Cardiac fibroblast (primary cell): ENCODE results near the gene PRND.
"Not testable (repeated sequence)": the region's sequence is repeated elsewhere in the genome, so short reads cannot be mapped to it uniquely, and the experiment has no call there.

Source experiments
- DNase-seq, 2 donors: peaks; one replicate each; pipeline versions ENCODE4 v3.0.0 to v3.0.0-alpha.2; 2010; ENCODE audit warnings: low read depth in 2 of 2
- H3K4me3 ChIP-seq, 2 donors: replicated peaks in 1 of 2; 1 replicate in 1 of 2; 2 replicates in 1 of 2; pipeline ENCODE4 v1.5.1; 2011; ENCODE audit warnings: low read depth in 2 of 2, low read length in 2 of 2, mild to moderate bottlenecking in 2 of 2, moderate library complexity in 1 of 2
- TF ChIP-seq, protein P1 (sequence below): IDR thresholded peaks from one replicate; pipeline ENCODE4 v1.5.1; 2011; ENCODE audit warnings: low read depth, mild to moderate bottlenecking, low read length, inconsistent platforms

PRND gene

DNA sequence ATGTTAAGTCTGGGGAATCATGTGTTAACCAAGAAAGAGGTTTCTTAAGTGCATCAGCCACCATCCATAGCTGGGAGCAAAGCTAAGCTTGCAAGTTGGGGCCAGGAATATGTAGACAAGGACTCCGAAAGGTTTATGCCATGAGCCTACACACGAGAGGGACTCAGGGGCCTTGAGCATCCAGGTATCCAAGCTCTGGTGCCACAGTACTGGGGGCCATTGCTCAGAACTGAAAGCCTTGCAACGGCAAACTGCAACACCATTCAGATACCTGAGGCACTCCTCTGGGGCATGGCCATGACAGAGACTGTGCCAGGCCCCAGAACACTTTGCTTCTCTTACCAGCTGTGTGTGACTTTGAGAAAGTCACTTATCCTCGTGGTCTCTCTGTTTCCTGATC is 27.6 kb downstream of the PRND start:
- H3K4me3 ChIP-seq, result no peak overlapping the region
- TF ChIP-seq, protein P1, sequence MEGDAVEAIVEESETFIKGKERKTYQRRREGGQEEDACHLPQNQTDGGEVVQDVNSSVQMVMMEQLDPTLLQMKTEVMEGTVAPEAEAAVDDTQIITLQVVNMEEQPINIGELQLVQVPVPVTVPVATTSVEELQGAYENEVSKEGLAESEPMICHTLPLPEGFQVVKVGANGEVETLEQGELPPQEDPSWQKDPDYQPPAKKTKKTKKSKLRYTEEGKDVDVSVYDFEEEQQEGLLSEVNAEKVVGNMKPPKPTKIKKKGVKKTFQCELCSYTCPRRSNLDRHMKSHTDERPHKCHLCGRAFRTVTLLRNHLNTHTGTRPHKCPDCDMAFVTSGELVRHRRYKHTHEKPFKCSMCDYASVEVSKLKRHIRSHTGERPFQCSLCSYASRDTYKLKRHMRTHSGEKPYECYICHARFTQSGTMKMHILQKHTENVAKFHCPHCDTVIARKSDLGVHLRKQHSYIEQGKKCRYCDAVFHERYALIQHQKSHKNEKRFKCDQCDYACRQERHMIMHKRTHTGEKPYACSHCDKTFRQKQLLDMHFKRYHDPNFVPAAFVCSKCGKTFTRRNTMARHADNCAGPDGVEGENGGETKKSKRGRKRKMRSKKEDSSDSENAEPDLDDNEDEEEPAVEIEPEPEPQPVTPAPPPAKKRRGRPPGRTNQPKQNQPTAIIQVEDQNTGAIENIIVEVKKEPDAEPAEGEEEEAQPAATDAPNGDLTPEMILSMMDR, result no peak
- no peak for DNase-seq

DNA sequence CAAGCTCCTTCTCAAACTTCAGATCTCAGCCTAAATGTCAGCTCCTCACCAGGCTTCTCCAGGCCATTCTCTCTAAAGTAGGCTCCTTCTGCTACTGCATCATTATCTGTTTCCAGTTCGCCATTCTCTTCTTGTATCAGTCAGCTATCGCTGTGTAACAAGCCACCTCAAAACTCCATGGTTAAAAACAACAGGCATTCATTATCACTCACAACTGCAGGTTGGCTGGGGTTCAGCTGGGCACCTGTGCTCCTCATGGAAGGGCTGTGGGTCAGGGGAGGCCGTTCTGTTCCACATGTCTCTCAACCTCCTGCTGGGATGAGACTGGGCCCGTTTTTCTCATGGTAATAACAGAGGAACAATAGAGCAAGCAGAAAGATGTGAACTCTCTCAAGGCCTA is 28.7 kb downstream of the PRND start:
- no peak overlapping the region for H3K4me3 ChIP-seq
- TF ChIP-seq, protein P1, result no peak
- DNase-seq, result no peak

- not testable (repeated sequence) for DNase-seq
These were observed 37.6 kb downstream of the PRND start for GRCh38 chr20:4759100-4759884.

DNA sequence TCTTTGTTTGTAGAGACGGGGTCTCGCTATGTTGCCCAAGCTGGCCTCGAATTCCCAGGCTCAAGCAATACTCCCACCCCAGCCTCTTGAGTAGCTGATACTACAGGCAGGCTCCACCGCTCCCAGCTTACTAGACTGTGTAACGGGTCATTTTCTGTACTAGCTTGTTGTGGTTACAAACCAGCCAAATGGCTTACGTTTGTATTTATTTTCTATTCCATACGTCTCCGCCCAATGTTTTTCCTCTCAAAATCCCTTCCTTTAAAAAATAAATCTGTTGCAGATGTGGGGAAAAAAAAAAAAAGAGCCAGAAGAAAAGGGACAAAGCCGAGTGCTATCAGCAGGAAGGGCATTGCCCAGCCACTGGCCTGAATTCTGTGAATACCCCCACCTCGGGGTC is 41.6 kb downstream of the PRND start:
- H3K4me3 ChIP-seq, result no peak overlapping the region
- DNase-seq, result no peak
- TF ChIP-seq, protein P1, result no peak

More at GRCh38 chr20:4759100-4759884, 37.6 kb downstream of the PRND start:
- H3K4me3 ChIP-seq, result not testable (repeated sequence)

- H3K4me3 ChIP-seq, result no peak overlapping the region
- no peak for DNase-seq
- TF ChIP-seq, protein P1, result no peak
These were observed 42.2 kb downstream of the PRND start for GRCh38 chr20:4763723-4764510.

- TF ChIP-seq, protein P1, result no peak
- H3K4me3 ChIP-seq, result no peak overlapping the region
- no peak for DNase-seq
These were observed 43.1 kb downstream of the PRND start for GRCh38 chr20:4764805-4765204.

- no peak overlapping the region for H3K4me3 ChIP-seq
- TF ChIP-seq, protein P1, result no peak
- DNase-seq, result no peak
These were observed 44.0 kb downstream of the PRND start for GRCh38 chr20:4765681-4766080.
